ENCODE data around the gene C1GALT1.
A peak's percentile ranks its signal among the peaks of the same experiment; 100 is the strongest.

The C1GALT1 gene

GRCh38 chr7:7223250-7223649, 40.9 kb downstream of the C1GALT1 start:
- TF ChIP-seq, protein P1, sequence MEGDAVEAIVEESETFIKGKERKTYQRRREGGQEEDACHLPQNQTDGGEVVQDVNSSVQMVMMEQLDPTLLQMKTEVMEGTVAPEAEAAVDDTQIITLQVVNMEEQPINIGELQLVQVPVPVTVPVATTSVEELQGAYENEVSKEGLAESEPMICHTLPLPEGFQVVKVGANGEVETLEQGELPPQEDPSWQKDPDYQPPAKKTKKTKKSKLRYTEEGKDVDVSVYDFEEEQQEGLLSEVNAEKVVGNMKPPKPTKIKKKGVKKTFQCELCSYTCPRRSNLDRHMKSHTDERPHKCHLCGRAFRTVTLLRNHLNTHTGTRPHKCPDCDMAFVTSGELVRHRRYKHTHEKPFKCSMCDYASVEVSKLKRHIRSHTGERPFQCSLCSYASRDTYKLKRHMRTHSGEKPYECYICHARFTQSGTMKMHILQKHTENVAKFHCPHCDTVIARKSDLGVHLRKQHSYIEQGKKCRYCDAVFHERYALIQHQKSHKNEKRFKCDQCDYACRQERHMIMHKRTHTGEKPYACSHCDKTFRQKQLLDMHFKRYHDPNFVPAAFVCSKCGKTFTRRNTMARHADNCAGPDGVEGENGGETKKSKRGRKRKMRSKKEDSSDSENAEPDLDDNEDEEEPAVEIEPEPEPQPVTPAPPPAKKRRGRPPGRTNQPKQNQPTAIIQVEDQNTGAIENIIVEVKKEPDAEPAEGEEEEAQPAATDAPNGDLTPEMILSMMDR (IDR thresholded peaks at IDR 0.05; ENCODE audit: low read depth, low read length) = no peak
- DNase-seq (ENCODE audit: low read depth in 2 of 2) = no peak

DNA sequence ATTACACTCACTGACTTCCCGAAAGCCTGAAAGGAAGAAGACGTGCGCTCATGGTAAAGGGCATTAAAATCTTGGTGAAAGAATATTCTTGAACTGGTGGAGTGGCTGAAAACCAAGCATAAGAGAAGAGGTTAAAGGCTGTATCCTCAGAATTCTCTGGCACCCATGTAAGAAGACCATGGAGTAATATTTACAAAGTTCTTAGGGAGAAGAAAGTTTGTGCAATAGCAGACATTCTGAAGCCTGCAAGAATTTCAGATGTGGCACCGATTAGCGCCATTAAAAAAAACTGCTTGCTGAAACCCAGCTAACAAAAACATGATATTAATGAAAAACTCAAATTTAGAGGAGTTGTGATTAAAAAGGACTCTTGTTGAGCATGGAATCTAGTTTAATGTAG, 44.1 kb downstream of the C1GALT1 start:
- DNase-seq (ENCODE audit: low read depth in 2 of 2) = no peak
- TF ChIP-seq, protein P1 (IDR thresholded peaks at IDR 0.05; ENCODE audit: low read depth, low read length) = no peak
- H3K4me3 ChIP-seq (replicated peaks in 1 of 2; ENCODE audit: low read depth in 2 of 2, low read length in 2 of 2) = no peak overlapping the region

More at GRCh38 chr7:7223250-7223649, 40.9 kb downstream of the C1GALT1 start:
- no peak overlapping the region for H3K4me3 ChIP-seq (replicated peaks in 1 of 2; ENCODE audit: low read depth in 2 of 2, low read length in 2 of 2)

DNA sequence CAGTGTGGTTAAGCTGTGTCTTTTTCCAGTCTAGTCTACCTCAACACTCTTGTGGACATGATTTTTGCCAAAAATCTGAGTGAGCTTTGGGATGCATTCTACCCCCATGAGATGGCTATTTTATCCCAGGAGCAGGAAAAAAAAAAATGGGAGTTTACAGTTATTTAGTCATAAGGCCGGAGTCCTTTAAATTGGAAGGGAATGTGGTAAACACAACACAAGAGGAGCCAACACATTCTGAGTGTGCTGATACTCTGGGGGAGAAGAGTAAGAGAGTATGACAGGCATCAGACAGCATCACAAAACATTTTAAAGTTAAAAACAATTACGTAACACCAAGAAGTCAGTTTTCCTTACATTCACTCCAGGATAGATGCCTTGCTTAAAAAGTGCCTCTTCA, 46.1 kb downstream of the C1GALT1 start:
- no peak overlapping the region for H3K4me3 ChIP-seq (replicated peaks in 1 of 2; ENCODE audit: low read depth in 2 of 2, low read length in 2 of 2)
- DNase-seq (ENCODE audit: low read depth in 2 of 2) = peak; percentile 36 to 44
- TF ChIP-seq, protein P1 (IDR thresholded peaks at IDR 0.05; ENCODE audit: low read depth, low read length) = no peak

DNA sequence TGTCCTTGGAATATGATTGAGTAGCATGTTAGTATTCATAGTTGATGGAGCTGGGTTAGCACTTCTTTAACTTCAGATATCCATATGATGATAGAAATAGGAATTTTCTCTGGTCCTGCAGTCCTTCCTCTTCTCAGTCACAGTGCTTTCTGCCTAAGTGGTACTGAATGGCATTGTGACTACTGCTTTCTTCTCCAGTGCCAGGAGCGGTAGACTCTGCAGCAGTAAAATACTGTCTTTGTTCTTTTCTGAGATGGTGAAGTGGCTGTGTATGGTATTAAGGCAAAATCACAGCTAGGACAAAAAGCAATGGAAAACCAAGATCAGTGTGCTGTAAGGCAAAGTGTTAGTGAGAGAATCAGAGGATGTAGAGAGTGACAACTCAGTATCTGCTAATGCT, 46.6 kb downstream of the C1GALT1 start:
- no peak for DNase-seq (ENCODE audit: low read depth in 2 of 2)
- TF ChIP-seq, protein P1 (IDR thresholded peaks at IDR 0.05; ENCODE audit: low read depth, low read length) = no peak
- H3K4me3 ChIP-seq (replicated peaks in 1 of 2; ENCODE audit: low read depth in 2 of 2, low read length in 2 of 2) = no peak overlapping the region

GRCh38 chr7:7231000-7231399, 48.7 kb downstream of the C1GALT1 start:
- DNase-seq (ENCODE audit: low read depth in 2 of 2) = no peak
- TF ChIP-seq, protein P1 (IDR thresholded peaks at IDR 0.05; ENCODE audit: low read depth, low read length) = no peak
- H3K4me3 ChIP-seq (replicated peaks in 1 of 2; ENCODE audit: low read depth in 2 of 2, low read length in 2 of 2) = no peak overlapping the region

DNA sequence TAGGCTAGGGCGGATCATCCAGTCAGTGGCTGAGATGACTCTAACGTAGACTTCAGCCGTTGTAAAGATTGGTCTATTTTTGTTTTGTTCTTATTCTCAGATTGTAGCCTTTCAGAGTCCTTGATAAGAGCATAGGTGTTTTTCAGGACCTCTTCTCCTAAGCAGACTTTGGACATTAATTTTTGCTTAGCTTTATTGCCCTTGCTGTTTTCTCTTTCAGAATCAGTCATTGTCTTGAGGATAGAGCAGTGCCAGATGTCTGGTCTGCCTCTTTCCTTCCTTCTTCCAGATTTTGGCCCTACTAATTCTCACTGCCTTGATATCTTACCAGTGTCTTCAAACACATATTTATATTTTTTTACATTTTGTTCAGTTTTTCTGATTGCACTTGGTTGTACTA, 49.5 kb downstream of the C1GALT1 start:
- DNase-seq (ENCODE audit: low read depth in 2 of 2) = no peak
- TF ChIP-seq, protein P1 (IDR thresholded peaks at IDR 0.05; ENCODE audit: low read depth, low read length) = no peak

GRCh38 chr7:7235347-7235746, 53.0 kb downstream of the C1GALT1 start:
- TF ChIP-seq, protein P1 (IDR thresholded peaks at IDR 0.05; ENCODE audit: low read depth, low read length) = no peak
- DNase-seq (ENCODE audit: low read depth in 2 of 2) = no peak
- no peak overlapping the region for H3K4me3 ChIP-seq (replicated peaks in 1 of 2; ENCODE audit: low read depth in 2 of 2, low read length in 2 of 2)

More for the DNA sequence above, 49.5 kb downstream of the C1GALT1 start:
- no peak overlapping the region for H3K4me3 ChIP-seq (replicated peaks in 1 of 2; ENCODE audit: low read depth in 2 of 2, low read length in 2 of 2)
